Retinal pigment epithelial cell (primary cell): ENCODE results near the gene CD151.

Experiments used
- DNase-seq: peaks from one replicate; pipeline ENCODE4 v3.0.0-alpha.2; 2010; ENCODE audit warnings: low read depth
- H3K4me3 ChIP-seq: 2 replicates; pipeline ENCODE4 v1.5.1; 2011; ENCODE audit warnings: mild to moderate bottlenecking, low read length, control low read depth, moderate library complexity
- CTCF ChIP-seq: conservative IDR thresholded peaks from 2 replicates; pipeline ENCODE4 v1.5.1; 2011; ENCODE audit warnings: low read depth, low read length, control low read depth, inconsistent platforms

The CD151 gene

GRCh38 chr11:841981-842369, 9.2 kb downstream of the CD151 start:
- no peak for DNase-seq
- TF ChIP-seq CTCF: no peak
- H3K4me3 ChIP-seq: peak overlapping the region; percentile 93

- DNase-seq: peak; percentile 56
- H3K4me3 ChIP-seq: peak within 1 kb of the TSS; percentile 93
- no peak for TF ChIP-seq CTCF
These were observed 9.7 kb downstream of the CD151 start, which contains the start of the genes POLR2L and TSPAN4 for GRCh38 chr11:842370-843002. Gene POLR2L, minus strand, starts transcription at chr11:842529. Its CDS starts 21 bp downstream, at chr11:842508. Gene TSPAN4, plus strand, starts transcription at chr11:842852. Its CDS starts 7,453 bp downstream, at chr11:850305.

GRCh38 chr11:843086-843734, 10.5 kb downstream of the CD151 start:
- no peak for DNase-seq
- TF ChIP-seq CTCF: no peak
- peak overlapping the region; percentile 93 for H3K4me3 ChIP-seq

GRCh38 chr11:843818-844692, 11.3 kb downstream of the CD151 start:
- peak overlapping the region; percentile 93 for H3K4me3 ChIP-seq
- peak; percentile 15 for TF ChIP-seq CTCF
- DNase-seq: peak; percentile 86

- peak overlapping the region; percentile 93 for H3K4me3 ChIP-seq
- DNase-seq: peak; percentile 91
- TF ChIP-seq CTCF: no peak
These were observed 12.2 kb downstream of the CD151 start for GRCh38 chr11:844693-845644.

GRCh38 chr11:845872-846495, 13.2 kb downstream of the CD151 start:
- H3K4me3 ChIP-seq: no peak overlapping the region
- no peak for TF ChIP-seq CTCF
- DNase-seq: no peak
